Inflammatory macrophage (primary cell): ENCODE data around the gene ITPKB.
A peak's percentile ranks its signal among the peaks of the same experiment; 100 is the strongest.
"Not testable (repeated sequence)": the region's sequence is repeated elsewhere in the genome, so short reads cannot be mapped to it uniquely, and the experiment has no call there.

Experiments
- DNase-seq, 2 donors: peaks; one replicate each; pipeline ENCODE4 v3.0.0-alpha.2; 2020 to 2022
- total RNA-seq, 18 experiments: gene quantifications; one replicate each; lab custom pipeline; 2026; ENCODE audit warnings: mixed read lengths in 6 of 18, inconsistent platforms in 2 of 18; lab: John Stamatoyannopoulos, UW

ITPKB gene
- 14.8 to 340 (median 125) reads per million in 18 experiments for total RNA-seq

GRCh38 chr1:226738995-226739695, at the start of gene ITPKB:
ITPKB (minus strand) TSS chr1:226739282; CDS start chr1:226737458, 1,824 bp downstream.
- peak; percentile 62 to 71 for DNase-seq

- DNase-seq, result no peak
These were observed 48.6 kb upstream of the ITPKB start for GRCh38 chr1:226787638-226788037.

- DNase-seq, result no peak
These were observed 48.0 kb upstream of the ITPKB start for GRCh38 chr1:226787071-226787470.

- no peak for DNase-seq
These were observed 47.5 kb upstream of the ITPKB start for GRCh38 chr1:226786550-226786949.

GRCh38 chr1:226785805-226786204, 46.7 kb upstream of the ITPKB start:
- no peak for DNase-seq

GRCh38 chr1:226784081-226785049, 45.3 kb upstream of the ITPKB start:
- no peak for DNase-seq

GRCh38 chr1:226782845-226783601, 43.9 kb upstream of the ITPKB start:
- DNase-seq, result no peak

- DNase-seq, result no peak
These were observed 43.0 kb upstream of the ITPKB start for GRCh38 chr1:226781937-226782609.

GRCh38 chr1:226779561-226779960, 40.5 kb upstream of the ITPKB start:
- no peak for DNase-seq

GRCh38 chr1:226778657-226779058, 39.6 kb upstream of the ITPKB start:
- peak; percentile 74 to 96 for DNase-seq

- DNase-seq, result no peak
These were observed 37.9 kb upstream of the ITPKB start for GRCh38 chr1:226776975-226777374.

- DNase-seq, result no peak
These were observed 37.0 kb upstream of the ITPKB start for GRCh38 chr1:226776066-226776465.

- DNase-seq, result peak; percentile 58 to 83
These were observed 33.5 kb upstream of the ITPKB start for GRCh38 chr1:226772446-226773139.

- not testable (repeated sequence) for DNase-seq
These were observed 28.1 kb upstream of the ITPKB start for GRCh38 chr1:226767170-226767569.

- DNase-seq, result no peak
These were observed 27.5 kb upstream of the ITPKB start for GRCh38 chr1:226766565-226766964.

GRCh38 chr1:226764533-226764932, 25.5 kb upstream of the ITPKB start:
- no peak for DNase-seq

- no peak for DNase-seq
These were observed 24.8 kb upstream of the ITPKB start for GRCh38 chr1:226763905-226764264.

- no peak for DNase-seq
These were observed 24.2 kb upstream of the ITPKB start for GRCh38 chr1:226762988-226763904.

GRCh38 chr1:226762055-226762454, 23.0 kb upstream of the ITPKB start:
- DNase-seq, result no peak

GRCh38 chr1:226761322-226761721, 22.2 kb upstream of the ITPKB start:
- DNase-seq, result no peak
